Hematopoietic multipotent progenitor cell (in vitro differentiated cells): ENCODE measurements around the gene TPRG1. TPM values are rescaled to one million over a fixed set of nuclear protein-coding genes. Genes with fewer than 3 reads are reported as not detected.
"Not testable (repeated sequence)": the region's sequence is repeated elsewhere in the genome, so short reads cannot be mapped to it uniquely, and the experiment has no call there.

ENCODE experiments used
- DNase-seq, 3 donors: peaks; one replicate each; pipeline ENCODE4 v3.0.0-alpha.2; 2011 to 2015; ENCODE audit warnings: low read depth in 2 of 3, low spot score in 2 of 3
- total RNA-seq: library from RNA; depleted of rRNA; stranded (reverse); fragments of >200 nt; gene quantifications from one replicate; pipeline ENCODE4 v1.2.3, GENCODE V29; 2012

TPRG1 gene
- total RNA-seq, 1 donor, result under 0.01 TPM

DNA sequence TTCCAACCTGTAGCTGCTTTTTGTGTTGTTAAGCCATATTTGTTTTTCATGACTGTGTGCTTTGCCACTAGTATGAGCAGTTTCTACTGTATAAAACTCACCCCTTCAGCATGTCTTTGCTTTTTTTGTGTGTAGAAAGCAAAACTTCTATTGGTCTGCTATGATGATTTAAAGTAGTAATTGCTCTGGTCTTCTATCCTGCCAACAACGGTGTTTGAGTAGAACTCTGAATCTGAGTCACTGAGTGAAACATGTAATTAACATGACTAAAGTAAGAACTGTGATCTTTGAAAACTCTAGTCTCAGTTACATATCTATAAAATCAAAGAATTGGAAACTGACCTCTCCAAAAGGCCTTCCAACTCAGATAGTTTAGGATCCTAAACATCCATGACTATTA is 133.6 kb downstream of the TPRG1 start:
- no peak for DNase-seq

DNA sequence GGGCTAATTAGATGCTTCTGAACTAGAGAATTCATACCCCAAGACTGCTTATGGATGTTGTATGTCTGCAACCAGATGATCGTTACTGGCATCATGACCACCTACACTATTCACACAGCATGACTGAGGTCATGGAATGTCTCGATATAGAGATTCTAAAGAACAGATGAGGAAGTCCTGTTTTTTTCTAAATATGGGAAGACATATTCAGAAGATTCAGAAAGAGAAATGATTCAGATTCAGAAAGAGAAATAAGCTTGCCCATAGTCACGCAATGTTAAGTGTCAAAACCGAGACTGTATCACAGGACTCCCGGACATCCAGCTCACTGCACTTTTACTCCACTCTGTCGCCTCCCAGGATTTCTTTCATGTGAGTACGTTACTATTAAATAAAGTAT is 136.2 kb downstream of the TPRG1 start:
- DNase-seq, result no peak

DNA sequence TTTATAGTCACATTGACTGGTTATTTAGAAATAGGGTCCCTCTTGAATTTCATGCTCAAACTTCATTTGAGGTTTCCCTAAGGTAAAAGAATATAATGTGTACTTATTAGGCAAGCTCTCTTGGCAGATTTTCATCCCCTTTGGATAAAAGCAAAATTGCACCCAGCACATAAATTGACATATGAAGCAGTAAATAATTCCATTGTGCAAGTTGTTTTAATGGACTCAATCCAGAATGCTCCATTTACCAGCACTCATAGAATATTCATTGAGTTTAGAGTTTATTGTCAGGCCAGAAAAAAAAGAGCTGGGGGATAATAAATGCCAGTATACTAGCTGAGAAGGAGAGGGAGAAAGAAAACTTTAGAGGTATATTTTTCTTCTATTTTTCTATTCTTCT is 136.8 kb downstream of the TPRG1 start:
- no peak for DNase-seq

DNA sequence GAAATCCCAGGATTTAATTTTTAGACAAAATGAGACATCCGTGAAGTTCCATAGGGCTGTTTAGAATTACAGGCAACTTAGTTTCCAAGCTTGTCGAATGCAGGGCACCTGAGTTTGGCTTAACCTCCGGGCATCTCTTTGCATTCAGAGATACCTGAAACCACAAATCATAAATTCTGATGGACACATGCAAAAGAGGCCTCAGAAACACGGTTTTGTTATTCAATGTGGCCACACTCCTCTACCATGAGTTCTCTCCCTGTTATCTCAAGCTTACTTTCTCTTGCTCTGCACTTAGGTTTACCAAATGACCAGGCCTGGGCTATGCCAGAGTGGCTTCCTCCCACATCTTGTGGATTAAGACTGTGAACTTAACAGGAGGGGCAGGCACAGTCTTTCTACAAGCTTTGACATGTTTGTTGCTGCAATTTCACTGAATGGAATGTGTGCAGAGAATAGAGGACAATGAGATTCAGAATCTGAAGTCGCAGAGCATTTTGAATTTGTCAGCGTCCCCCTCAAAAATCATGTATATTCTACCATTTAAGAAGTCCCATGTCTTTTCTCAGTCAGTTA is 137.7 kb downstream of the TPRG1 start:
- DNase-seq, result no peak

DNA sequence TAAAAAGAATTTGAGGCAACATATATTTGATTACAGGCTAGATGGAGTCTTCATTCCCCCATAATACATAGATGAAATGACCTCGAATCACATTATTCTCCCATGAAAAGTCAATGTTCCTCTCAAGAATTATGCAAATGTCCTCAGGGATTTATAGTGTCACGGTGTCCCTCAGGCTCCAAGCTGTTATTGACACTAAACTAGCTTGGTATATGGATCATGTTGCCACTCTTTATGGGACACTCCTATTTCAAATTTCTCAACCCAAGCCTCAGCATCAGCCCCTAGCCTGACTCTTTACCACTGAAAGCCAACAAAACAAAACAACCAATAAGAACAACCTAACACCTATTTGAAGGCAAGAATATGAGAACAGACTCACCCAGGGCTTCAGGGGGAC is 139.8 kb downstream of the TPRG1 start:
- DNase-seq, result no peak

DNA sequence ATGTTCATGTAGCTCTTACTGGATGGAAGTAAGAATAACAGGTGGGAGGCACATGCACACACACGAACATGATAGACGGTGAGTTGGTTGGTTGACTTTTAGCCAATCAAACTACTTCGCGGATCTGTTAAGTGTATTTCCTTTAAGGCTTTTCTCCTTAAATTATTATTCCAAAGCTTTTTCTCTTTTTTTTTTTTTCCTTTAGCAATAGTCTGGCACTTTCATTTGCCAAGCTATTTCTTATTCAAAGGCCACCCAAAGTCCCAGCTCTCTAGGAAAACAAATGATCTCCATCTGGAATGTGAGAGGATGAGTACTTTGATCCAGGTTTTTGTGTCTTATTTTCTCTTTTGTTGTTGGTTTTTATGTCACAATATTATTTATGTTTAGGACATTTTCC is 141.1 kb downstream of the TPRG1 start:
- DNase-seq, result no peak

DNA sequence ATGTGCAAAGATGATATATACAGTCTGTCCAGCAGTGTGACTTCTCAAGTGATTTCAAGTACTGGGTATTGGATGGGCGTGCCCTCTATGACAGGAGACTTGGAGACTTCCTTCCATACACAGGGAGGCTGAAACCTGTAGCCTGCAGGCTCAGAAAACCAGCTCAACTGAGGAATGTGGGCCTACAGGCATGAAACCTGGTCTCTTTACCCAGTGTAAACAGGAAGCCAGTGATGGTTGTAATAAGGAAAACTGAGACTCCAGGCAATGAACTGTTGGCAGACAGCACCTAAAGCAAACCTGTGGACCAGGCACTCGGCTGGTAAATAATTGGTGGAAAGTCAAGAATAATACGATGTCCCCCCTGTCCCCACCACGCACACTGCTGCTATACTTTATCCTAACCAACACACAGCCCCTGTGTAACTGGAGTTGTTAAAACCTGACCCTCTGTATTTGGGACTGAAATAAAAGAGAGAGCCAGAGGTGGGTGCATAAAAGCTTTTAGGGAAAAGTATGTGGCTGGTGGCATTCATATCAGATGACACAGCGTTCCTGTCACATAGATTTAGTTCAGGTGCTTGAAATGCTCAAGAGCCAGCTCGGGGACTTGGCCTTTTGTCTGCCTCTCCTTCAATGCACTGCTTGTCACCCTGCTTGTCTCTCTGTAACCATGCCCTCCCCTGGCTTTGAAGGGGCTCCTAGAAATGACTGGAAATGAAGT is 144.7 kb downstream of the TPRG1 start:
- DNase-seq, result no peak

DNA sequence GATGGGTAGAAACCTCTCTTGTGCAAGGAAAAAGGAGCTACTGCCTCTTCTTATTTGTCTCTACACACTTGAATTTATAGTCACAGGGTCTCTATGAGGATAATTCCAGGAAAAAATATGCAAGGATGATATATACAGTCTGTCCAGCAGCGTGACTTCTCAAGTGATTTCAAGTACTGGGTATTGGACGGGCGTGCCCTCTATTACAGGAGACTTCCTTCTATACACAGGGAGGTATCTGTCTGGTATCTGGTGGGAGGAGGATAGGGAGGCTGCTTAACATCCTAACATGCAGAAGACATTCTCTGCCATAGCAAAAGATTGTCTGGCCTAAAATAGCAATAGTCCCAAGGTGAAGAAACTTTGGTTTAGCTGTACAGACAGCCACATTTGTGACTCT is 146.1 kb downstream of the TPRG1 start:
- no peak for DNase-seq

DNA sequence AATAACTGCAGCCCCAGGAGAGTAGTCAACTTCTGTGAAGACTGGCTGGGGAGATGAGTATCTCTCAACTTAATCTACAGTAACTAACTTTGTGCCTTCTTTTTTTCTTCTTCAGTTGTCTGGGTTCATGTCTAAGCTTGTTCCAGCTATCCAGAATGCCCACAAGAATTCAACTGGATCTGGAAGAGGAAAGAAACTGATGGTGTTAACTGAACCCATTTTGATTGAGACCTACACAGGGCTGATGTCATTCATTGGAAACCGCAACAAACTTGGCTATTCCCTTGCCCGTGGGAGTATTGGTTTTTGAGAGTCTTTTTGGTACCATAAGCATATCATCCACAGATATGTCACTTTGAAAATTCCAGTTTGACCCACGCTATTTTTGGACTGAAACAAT is 148.7 kb downstream of the TPRG1 start:
- no peak for DNase-seq

DNA sequence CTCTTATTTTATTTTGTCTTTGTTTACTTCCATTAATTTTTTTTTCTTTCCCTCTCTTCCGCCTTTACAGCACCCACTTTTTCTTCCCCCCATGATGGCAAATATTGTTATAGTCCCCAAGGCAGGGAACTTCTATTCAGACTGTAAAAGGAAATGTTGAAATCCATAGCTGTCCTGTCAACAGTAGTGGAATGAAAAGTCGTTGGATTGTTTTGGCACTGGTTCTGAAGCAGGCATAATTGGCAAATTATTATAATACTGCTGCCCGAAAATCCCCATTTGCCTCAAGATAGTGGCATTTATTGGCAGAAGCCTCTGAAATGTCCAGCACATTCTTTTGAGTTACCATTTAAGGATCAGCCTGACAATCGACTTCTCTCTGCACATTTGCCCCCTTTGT is 150.6 kb downstream of the TPRG1 start:
- no peak for DNase-seq

DNA sequence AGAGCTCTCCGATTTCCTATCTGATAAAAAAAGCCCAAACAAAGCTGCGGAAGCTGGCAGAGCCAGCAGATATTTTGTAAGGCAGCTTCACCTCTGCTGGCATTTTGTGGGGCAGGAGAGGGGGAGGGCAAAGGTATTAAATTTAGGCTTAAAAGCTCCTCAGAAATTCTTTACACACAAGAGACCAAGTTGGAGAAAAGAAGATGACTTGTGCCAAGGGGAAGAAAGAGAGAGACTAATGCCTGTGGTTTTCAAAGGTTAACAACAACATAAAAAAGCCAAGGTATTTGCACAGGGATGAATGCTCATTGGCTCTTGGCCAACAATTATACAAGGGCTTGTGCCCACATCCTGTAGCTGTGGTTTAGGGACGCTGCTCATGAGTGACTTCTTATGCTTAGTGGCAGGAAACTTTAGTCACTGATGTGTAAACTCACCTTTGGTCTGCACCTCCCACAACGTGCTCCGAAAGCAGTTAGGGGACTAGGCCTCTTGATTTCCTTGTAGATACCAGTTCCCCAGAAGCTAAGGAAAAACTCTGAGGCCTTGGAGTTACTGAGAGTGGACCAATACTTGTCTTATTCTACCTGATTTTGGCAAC is 152.9 kb downstream of the TPRG1 start:
- DNase-seq, result peak; percentile 73 to 89 (median 84)

DNA sequence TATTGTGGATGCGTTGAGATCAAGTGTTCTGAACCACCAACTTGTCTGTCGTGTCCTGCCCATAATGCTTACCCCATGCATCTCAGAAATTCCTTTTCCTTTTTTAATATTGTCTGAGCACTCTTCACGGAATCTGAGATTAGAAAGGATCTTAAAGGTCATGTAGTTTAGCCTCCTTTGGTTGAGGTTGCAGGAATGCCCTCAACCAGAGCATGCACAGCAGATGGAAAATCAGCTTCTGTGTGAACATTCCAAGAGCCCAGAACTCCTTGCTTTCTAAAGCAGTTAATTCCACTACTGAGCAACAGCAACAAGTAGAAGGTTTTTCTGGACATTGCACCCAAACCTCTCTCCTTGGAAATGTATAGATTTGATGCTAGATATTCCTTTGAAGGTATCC is 153.7 kb downstream of the TPRG1 start:
- no peak for DNase-seq

DNA sequence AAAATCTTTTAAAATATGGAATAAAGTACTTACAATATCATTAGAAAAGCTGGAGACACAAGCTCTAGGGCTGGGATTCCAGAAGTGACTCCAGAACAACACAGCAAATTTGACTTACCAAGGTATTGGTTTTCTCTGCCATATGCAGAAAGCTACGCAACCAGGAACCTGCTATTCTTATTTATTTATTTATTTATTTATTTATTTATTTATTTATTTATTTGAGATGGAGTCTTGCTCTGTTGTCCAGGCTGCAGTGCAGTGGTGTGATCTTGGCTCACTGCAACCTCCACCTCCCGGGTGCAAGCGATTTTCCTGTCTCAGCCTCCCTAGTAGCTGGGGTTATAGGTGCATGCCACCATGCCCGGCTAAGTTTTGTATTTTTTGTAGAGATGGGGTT is 157.9 kb downstream of the TPRG1 start:
- DNase-seq, result not testable (repeated sequence)

DNA sequence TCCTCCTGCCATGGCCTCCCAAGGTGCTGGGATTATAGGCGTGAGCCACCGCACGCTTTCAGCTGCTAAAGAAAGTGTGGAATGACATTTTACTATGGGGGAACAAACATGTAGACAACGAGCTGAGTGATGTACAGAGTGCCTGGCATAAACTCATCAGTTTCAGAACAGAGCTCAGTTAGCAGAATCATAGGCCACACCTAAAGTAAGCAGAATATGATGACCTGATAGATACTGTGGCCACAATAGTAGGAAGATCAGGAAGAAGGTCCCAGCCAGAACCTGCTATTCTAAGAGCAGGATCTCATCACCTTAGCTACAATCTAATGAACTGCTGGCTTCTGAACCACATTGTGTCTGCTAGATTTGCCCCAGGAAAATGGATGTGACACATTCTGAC is 158.3 kb downstream of the TPRG1 start:
- DNase-seq, result no peak

DNA sequence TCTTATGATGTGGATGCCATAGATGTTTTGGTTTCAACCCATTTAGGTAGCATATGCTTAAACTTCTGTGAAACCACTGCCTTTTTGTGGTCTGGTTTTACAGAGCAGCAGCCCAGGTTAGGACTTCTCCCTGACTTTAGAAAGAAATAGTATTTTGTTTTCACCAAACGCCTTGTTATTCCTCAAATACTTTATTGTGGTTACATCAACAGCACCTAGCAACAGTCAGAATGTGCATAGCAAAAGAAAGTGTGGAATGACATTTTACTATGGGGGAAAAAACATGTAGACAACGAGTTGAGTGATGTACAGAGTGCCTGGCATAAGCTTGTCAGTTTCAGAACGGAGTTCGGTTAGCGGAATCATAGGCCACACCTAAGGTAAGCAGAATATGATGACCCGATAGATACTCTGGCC is 159.2 kb downstream of the TPRG1 start:
- no peak for DNase-seq

DNA sequence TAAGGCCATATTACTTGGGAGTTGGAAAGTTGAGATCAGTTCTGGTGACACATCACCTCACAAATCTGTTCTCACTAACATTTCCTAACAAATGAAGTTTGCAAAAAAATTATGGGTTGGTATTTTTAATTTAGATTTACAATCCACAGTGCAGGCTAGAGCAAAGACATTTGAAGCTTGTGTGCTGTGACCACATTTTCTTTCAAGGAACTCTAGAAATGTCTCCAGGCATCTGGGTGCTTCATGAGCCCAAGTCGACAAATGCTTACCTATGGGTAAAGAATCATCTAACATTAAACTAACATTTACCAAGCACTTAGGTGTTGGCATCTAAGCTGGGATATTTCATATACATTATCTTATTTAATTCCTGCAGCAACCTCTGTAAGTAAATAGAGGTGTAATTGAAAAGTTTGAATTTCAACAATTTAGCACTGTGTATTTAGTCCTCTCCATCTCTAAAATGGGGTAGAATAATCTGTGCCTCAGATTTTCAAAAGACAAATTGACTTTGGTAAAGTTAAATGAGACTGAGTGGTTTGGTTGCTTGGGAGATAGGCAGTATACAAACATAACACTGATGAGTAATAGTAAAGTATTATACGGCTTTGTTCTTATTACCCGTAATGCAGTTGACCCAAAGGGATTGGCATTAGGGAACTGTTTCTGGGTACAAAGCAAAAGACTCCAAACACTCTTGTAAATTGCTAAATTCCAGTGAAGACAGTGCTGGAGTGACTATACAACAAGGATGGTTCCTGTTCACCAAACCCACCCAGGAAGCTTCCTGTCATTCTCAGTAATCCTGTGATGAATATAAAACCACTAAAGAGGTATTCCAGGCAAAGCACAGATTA is 162.5 kb downstream of the TPRG1 start:
- no peak for DNase-seq

DNA sequence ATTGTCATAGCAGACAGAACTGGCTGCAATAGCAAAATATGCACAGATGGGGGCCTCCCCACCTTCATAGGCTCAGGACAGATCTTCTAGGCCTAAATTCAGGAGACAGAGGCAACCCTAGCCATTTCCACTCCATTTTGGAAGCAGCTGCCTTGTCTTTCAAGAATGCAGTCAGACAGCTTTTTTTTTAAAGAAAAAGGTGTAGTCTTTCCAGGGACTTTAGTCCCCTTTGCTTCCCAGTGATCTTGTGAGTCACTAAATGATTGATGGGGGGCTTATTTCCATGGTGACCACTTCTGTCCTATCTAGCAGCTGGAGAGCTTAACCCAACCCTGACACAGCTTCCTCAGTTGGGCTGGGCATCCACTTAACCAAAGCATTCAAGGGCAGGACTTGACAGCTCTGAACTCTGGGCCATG is 165.9 kb downstream of the TPRG1 start:
- DNase-seq, result no peak

DNA sequence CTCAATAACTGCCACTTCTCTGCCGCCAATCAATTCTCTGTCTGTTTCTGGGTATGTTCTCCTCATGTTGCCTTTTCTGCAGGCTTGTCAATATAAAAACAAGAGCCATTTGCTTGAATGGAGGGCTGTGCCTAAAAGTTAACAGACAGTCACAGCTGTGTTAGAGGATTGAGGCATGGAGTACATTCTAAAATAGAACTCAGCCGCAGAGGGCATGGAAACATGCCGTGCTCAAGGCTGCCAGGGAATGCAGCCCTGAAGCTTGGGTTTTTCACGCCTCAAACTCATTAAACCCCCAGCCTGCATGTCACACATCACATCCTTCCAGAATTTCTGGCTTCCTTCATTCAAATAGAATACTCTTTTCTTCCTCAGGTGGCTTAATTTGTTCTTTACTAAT is 166.6 kb downstream of the TPRG1 start:
- no peak for DNase-seq

DNA sequence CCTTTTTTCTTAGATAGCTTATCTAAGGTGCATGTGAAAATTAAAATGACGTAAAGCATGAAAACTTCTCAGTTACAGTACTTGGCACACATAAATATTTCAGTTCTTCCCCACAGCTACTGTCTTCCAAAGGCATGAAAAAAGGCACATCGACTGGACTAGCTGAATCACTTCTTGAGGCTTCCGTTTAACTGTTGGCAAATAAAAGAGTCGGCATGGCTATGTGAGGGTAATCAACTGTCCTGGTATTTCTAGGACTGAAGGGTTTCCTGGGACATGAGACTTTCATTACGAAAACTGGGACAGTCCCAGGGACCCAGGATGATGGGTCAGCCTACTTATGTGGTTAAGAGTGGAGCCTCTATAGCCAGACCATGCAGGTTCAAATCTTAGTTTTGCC is 168.2 kb downstream of the TPRG1 start:
- DNase-seq, result no peak

DNA sequence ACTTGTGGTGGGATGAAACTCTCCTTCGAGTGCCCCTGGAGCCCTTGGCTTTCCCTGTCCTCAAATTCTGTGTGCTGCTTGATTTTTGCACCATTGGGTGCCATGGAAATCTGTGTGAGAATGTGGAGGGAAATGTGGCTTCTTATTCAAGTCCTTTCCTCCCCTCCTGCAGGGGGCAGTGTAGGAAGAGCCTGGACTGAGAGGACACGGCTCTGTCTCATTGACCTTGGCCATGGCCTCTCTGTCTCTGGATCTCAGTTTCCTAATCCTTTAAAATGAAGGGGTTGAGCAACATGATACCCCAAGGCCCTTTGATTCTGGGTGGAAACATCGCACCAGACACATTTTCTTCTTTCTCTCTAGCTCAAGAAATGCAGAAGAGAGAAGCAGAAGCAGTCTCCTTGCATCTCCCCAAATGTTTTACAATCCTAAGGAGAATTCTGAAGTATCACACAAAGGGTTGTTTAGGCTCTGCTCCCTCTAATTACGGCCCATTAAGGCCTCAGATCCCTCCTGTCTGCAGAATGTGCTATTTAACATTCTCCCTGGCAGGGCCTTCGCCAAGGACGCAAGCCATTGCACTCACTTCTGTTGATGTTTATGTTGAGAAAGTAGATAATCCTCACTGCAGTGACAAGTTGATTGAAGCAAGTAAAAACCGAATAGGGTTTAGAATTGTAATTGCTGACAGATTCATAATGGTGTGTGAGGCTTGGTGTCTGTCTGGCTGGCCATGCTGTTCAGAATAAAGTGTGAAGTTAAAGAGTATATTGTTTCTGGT is 169.1 kb downstream of the TPRG1 start:
- no peak for DNase-seq

DNA sequence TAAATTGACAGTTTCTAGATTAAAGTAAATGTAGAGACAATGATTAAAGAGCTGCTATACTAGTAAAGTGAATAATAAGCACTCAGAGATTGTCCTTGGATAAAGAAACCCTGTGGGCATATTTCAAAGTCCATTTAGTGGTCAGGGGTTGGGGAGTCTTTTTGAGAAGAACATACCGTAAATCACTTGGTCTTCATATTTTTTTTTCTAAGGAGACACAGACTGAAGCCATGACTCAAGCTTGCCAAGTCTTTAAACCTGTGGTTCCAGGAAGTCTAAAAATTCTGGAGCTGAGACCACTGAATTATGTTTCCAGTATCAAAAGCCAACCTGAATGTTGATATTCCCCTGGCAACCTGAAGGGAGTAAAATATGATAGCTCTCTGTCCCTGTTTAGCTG is 171.0 kb downstream of the TPRG1 start:
- no peak for DNase-seq
